Measurements from ENCODE around the gene CYBA.

Gene CYBA

GRCh38 chr16:88650749-88651275 lies at the start of gene CYBA:
CYBA (minus strand) TSS chr16:88651053; CDS start chr16:88651013, 40 bp downstream.
- DNase-seq: peak; percentile 24 to 27

GRCh38 chr16:88700322-88700635 lies 49.4 kb upstream of the CYBA start:
- no peak for DNase-seq

GRCh38 chr16:88699180-88699579 lies 48.3 kb upstream of the CYBA start:
- no peak for DNase-seq

GRCh38 chr16:88698646-88699045 lies 47.8 kb upstream of the CYBA start:
- no peak for DNase-seq

GRCh38 chr16:88697831-88698615 lies 47.2 kb upstream of the CYBA start:
- DNase-seq: no peak

GRCh38 chr16:88697116-88697830 lies 46.4 kb upstream of the CYBA start:
- no peak for DNase-seq

- no peak for DNase-seq
Measured at GRCh38 chr16:88696441-88696840, 45.6 kb upstream of the CYBA start.

GRCh38 chr16:88695753-88696152 lies 44.9 kb upstream of the CYBA start:
- no peak for DNase-seq

GRCh38 chr16:88695218-88695617 lies 44.4 kb upstream of the CYBA start:
- no peak for DNase-seq

- DNase-seq: no peak
Measured at GRCh38 chr16:88694221-88695087, 43.6 kb upstream of the CYBA start.

- no peak for DNase-seq
Measured at GRCh38 chr16:88693420-88694177, 42.7 kb upstream of the CYBA start.

- no peak for DNase-seq
Measured at GRCh38 chr16:88692861-88693260, 42.0 kb upstream of the CYBA start.

- DNase-seq: no peak
Measured at GRCh38 chr16:88691924-88692560, 41.2 kb upstream of the CYBA start.

- DNase-seq: no peak
Measured at GRCh38 chr16:88691129-88691813, 40.4 kb upstream of the CYBA start.

GRCh38 chr16:88690341-88691128 lies 39.7 kb upstream of the CYBA start:
- no peak for DNase-seq

- DNase-seq: peak; percentile 54 to 69
Measured at GRCh38 chr16:88688013-88688778, 37.3 kb upstream of the CYBA start.

- no peak for DNase-seq
Measured at GRCh38 chr16:88687676-88688012, 36.8 kb upstream of the CYBA start.

GRCh38 chr16:88687254-88687576 lies 36.4 kb upstream of the CYBA start:
- no peak for DNase-seq

- peak; percentile 64 to 73 for DNase-seq
Measured at GRCh38 chr16:88686439-88687253, 35.8 kb upstream of the CYBA start, which contains the start of gene SNAI3. SNAI3 (minus strand) TSS chr16:88686507; CDS start chr16:88686406, 101 bp downstream.
